ENCODE results near the gene UPP1. TPM values are rescaled to one million over a fixed set of nuclear protein-coding genes. Genes with fewer than 3 reads are reported as not detected.

UPP1 gene
- total and polyA plus RNA-seq, 5 donors from 2014 or later: 66.6 to 123 (median 106) TPM

- no peaks in the 10 kb centered on the region for H3K36me3 Mint-ChIP-seq
- ATAC-seq (ENCODE audit: low read depth in 2 of 2) (no peak), DNase-seq (no peak)
- H3K4me3 ChIP-seq (ENCODE audit: low read depth, low read length): no peak overlapping the region
- no peak overlapping the region for H3K27ac Mint-ChIP-seq
- H3K36me3 ChIP-seq (ENCODE audit: control insufficient read depth, insufficient read depth, low read length): no peaks in the 10 kb centered on the region
- H3K9me3 Mint-ChIP-seq: no peaks in the 10 kb centered on the region
- no peak overlapping the region for H3K4me3 Mint-ChIP-seq
- no peaks in the 10 kb centered on the region for H3K27me3 ChIP-seq (ENCODE audit: control insufficient read depth, insufficient read depth, low read length)
- H3K27ac ChIP-seq (ENCODE audit: insufficient read depth, low read length, poor library complexity, severe bottlenecking): no peak overlapping the region
- no peaks in the 10 kb centered on the region for H3K27me3 Mint-ChIP-seq
- H3K9me3 ChIP-seq (ENCODE audit: control insufficient read depth in 2 of 2, low read length in 2 of 2): no peaks in the 10 kb centered on the region
- peaks cover 5 to 32% (median 12%) of the 10 kb centered on the region in 4 donors for H3K4me1 Mint-ChIP-seq
- peaks cover 6% of the 10 kb centered on the region for H3K4me1 ChIP-seq (ENCODE audit: control insufficient read depth, insufficient read depth, low read length, poor library complexity, severe bottlenecking)
These were observed 41.0 kb upstream of the UPP1 start for GRCh38 chr7:48048113-48048512.

- Mint-ChIP-seq H3K4me3 (no peak overlapping the region), H3K4me1 (peaks cover 5 to 37% (median 12%) of the 10 kb centered on the region in 4 donors), H3K9me3 (no peaks in the 10 kb centered on the region), H3K27ac (peak overlapping the region in 1 of 3 donors; percentile 72), H3K27me3 (no peaks in the 10 kb centered on the region), H3K36me3 (no peaks in the 10 kb centered on the region)
- ATAC-seq (ENCODE audit: low read depth in 2 of 2): no peak
- Histone ChIP-seq H3K4me3 (ENCODE audit: low read depth, low read length) (no peak overlapping the region), H3K4me1 (ENCODE audit: control insufficient read depth, insufficient read depth, low read length, poor library complexity, severe bottlenecking) (peaks cover 6% of the 10 kb centered on the region), H3K27me3 (ENCODE audit: control insufficient read depth, insufficient read depth, low read length) (no peaks in the 10 kb centered on the region), H3K27ac (ENCODE audit: insufficient read depth, low read length, poor library complexity, severe bottlenecking) (no peak overlapping the region), H3K36me3 (ENCODE audit: control insufficient read depth, insufficient read depth, low read length) (no peaks in the 10 kb centered on the region), H3K9me3 (ENCODE audit: control insufficient read depth in 2 of 2, low read length in 2 of 2) (no peaks in the 10 kb centered on the region)
- peak in 1 of 3 donors; percentile 31 for DNase-seq
These were observed 39.2 kb upstream of the UPP1 start for GRCh38 chr7:48049850-48050249.

- H3K27me3 ChIP-seq (ENCODE audit: control insufficient read depth, insufficient read depth, low read length): no peaks in the 10 kb centered on the region
- H3K36me3 Mint-ChIP-seq: no peaks in the 10 kb centered on the region
- H3K9me3 Mint-ChIP-seq: peaks cover 0 to 8% (median 2%) of the 10 kb centered on the region in 7 donors
- H3K27ac ChIP-seq (ENCODE audit: insufficient read depth, low read length, poor library complexity, severe bottlenecking): peak overlapping the region; percentile 47
- DNase-seq: peak in 2 of 3 donors; percentile 27 to 61
- peaks cover 0 to 22% (median 12%) of the 10 kb centered on the region in 4 donors for H3K4me1 Mint-ChIP-seq
- H3K27me3 Mint-ChIP-seq: peaks cover 18% of the 10 kb centered on the region
- peak overlapping the region; percentile 3 to 68 (median 33) for H3K27ac Mint-ChIP-seq
- H3K9me3 ChIP-seq (ENCODE audit: control insufficient read depth in 2 of 2, low read length in 2 of 2): no peaks in the 10 kb centered on the region
- H3K4me1 ChIP-seq (ENCODE audit: control insufficient read depth, insufficient read depth, low read length, poor library complexity, severe bottlenecking): peaks cover 6% of the 10 kb centered on the region
- peak; percentile 84 to 87 for ATAC-seq (ENCODE audit: low read depth in 2 of 2)
- peak overlapping the region in 1 of 4 donors; percentile 13 for H3K4me3 Mint-ChIP-seq
- H3K36me3 ChIP-seq (ENCODE audit: control insufficient read depth, insufficient read depth, low read length): no peaks in the 10 kb centered on the region
- peak overlapping the region; percentile 21 for H3K4me3 ChIP-seq (ENCODE audit: low read depth, low read length)
These were observed 36.3 kb upstream of the UPP1 start for GRCh38 chr7:48052748-48053147.

- no peaks in the 10 kb centered on the region for H3K36me3 Mint-ChIP-seq
- no peak overlapping the region for H3K4me3 Mint-ChIP-seq
- Histone ChIP-seq H3K27me3 (ENCODE audit: control insufficient read depth, insufficient read depth, low read length) (no peaks in the 10 kb centered on the region), H3K4me1 (ENCODE audit: control insufficient read depth, insufficient read depth, low read length, poor library complexity, severe bottlenecking) (peaks cover 6% of the 10 kb centered on the region), H3K4me3 (ENCODE audit: low read depth, low read length) (no peak overlapping the region), H3K9me3 (ENCODE audit: control insufficient read depth in 2 of 2, low read length in 2 of 2) (no peaks in the 10 kb centered on the region), H3K27ac (ENCODE audit: insufficient read depth, low read length, poor library complexity, severe bottlenecking) (no peak overlapping the region), H3K36me3 (ENCODE audit: control insufficient read depth, insufficient read depth, low read length) (no peaks in the 10 kb centered on the region)
- no peak overlapping the region for H3K27ac Mint-ChIP-seq
- H3K4me1 Mint-ChIP-seq: peaks cover 0 to 22% (median 12%) of the 10 kb centered on the region in 4 donors
- ATAC-seq (ENCODE audit: low read depth in 2 of 2): no peak
- peaks cover 22% of the 10 kb centered on the region for H3K27me3 Mint-ChIP-seq
- peaks cover 0 to 15% (median 2%) of the 10 kb centered on the region in 7 donors for H3K9me3 Mint-ChIP-seq
- DNase-seq: no peak
These were observed 35.3 kb upstream of the UPP1 start for GRCh38 chr7:48053736-48054135.

- Histone ChIP-seq H3K27ac (ENCODE audit: insufficient read depth, low read length, poor library complexity, severe bottlenecking) (no peak overlapping the region), H3K4me1 (ENCODE audit: control insufficient read depth, insufficient read depth, low read length, poor library complexity, severe bottlenecking) (no peaks in the 10 kb centered on the region), H3K27me3 (ENCODE audit: control insufficient read depth, insufficient read depth, low read length) (no peaks in the 10 kb centered on the region), H3K4me3 (ENCODE audit: low read depth, low read length) (no peak overlapping the region), H3K36me3 (ENCODE audit: control insufficient read depth, insufficient read depth, low read length) (no peaks in the 10 kb centered on the region), H3K9me3 (ENCODE audit: control insufficient read depth in 2 of 2, low read length in 2 of 2) (no peaks in the 10 kb centered on the region)
- DNase-seq (no peak), ATAC-seq (ENCODE audit: low read depth in 2 of 2) (no peak)
- Mint-ChIP-seq H3K4me3 (no peak overlapping the region), H3K27me3 (peaks cover 34% of the 10 kb centered on the region), H3K9me3 (peaks cover 0 to 18% (median 7%) of the 10 kb centered on the region in 7 donors), H3K27ac (no peak overlapping the region), H3K4me1 (peaks cover 0 to 6% (median 2%) of the 10 kb centered on the region in 4 donors), H3K36me3 (peaks cover 6% of the 10 kb centered on the region)
These were observed 30.1 kb upstream of the UPP1 start for GRCh38 chr7:48058990-48059389.

- DNase-seq (no peak), ATAC-seq (ENCODE audit: low read depth in 2 of 2) (no peak)
- Histone ChIP-seq H3K27ac (ENCODE audit: insufficient read depth, low read length, poor library complexity, severe bottlenecking) (no peak overlapping the region), H3K9me3 (ENCODE audit: control insufficient read depth in 2 of 2, low read length in 2 of 2) (no peaks in the 10 kb centered on the region), H3K36me3 (ENCODE audit: control insufficient read depth, insufficient read depth, low read length) (no peaks in the 10 kb centered on the region), H3K4me3 (ENCODE audit: low read depth, low read length) (no peak overlapping the region), H3K27me3 (ENCODE audit: control insufficient read depth, insufficient read depth, low read length) (no peaks in the 10 kb centered on the region), H3K4me1 (ENCODE audit: control insufficient read depth, insufficient read depth, low read length, poor library complexity, severe bottlenecking) (no peaks in the 10 kb centered on the region)
- Mint-ChIP-seq H3K9me3 (peaks cover 0 to 18% (median 7%) of the 10 kb centered on the region in 7 donors), H3K4me3 (no peak overlapping the region), H3K27ac (no peak overlapping the region), H3K27me3 (peaks cover 35% of the 10 kb centered on the region), H3K4me1 (peaks cover 0 to 9% (median 2%) of the 10 kb centered on the region in 4 donors), H3K36me3 (peaks cover 6% of the 10 kb centered on the region)
These were observed 29.4 kb upstream of the UPP1 start for GRCh38 chr7:48059706-48060105.

- ATAC-seq (ENCODE audit: low read depth in 2 of 2): no peak
- H3K27ac ChIP-seq (ENCODE audit: insufficient read depth, low read length, poor library complexity, severe bottlenecking): no peak overlapping the region
- no peaks in the 10 kb centered on the region for H3K4me1 ChIP-seq (ENCODE audit: control insufficient read depth, insufficient read depth, low read length, poor library complexity, severe bottlenecking)
- no peak overlapping the region for H3K27ac Mint-ChIP-seq
- no peak for DNase-seq
- H3K27me3 ChIP-seq (ENCODE audit: control insufficient read depth, insufficient read depth, low read length): no peaks in the 10 kb centered on the region
- no peak overlapping the region for H3K4me3 ChIP-seq (ENCODE audit: low read depth, low read length)
- no peaks in the 10 kb centered on the region for H3K36me3 ChIP-seq (ENCODE audit: control insufficient read depth, insufficient read depth, low read length)
- H3K4me1 Mint-ChIP-seq: peaks cover 0 to 3% (median 0%) of the 10 kb centered on the region in 4 donors
- H3K27me3 Mint-ChIP-seq: peaks cover 10% of the 10 kb centered on the region
- peaks cover 0 to 7% (median 3%) of the 10 kb centered on the region in 7 donors for H3K9me3 Mint-ChIP-seq
- no peaks in the 10 kb centered on the region for H3K9me3 ChIP-seq (ENCODE audit: control insufficient read depth in 2 of 2, low read length in 2 of 2)
- H3K36me3 Mint-ChIP-seq: peaks cover 6% of the 10 kb centered on the region
- H3K4me3 Mint-ChIP-seq: no peak overlapping the region
These were observed 25.1 kb upstream of the UPP1 start for GRCh38 chr7:48063985-48064384.

GRCh38 chr7:48067475-48067874 lies 21.6 kb upstream of the UPP1 start:
- ATAC-seq (ENCODE audit: low read depth in 2 of 2) (no peak), DNase-seq (no peak)
- H3K27ac ChIP-seq (ENCODE audit: insufficient read depth, low read length, poor library complexity, severe bottlenecking): no peak overlapping the region
- Mint-ChIP-seq H3K4me3 (no peak overlapping the region), H3K27me3 (peaks cover 9% of the 10 kb centered on the region), H3K4me1 (peaks cover 0 to 3% (median 0%) of the 10 kb centered on the region in 4 donors), H3K9me3 (peaks cover 0 to 11% (median 4%) of the 10 kb centered on the region in 7 donors), H3K27ac (peak overlapping the region in 1 of 3 donors; percentile 50), H3K36me3 (peaks cover 6% of the 10 kb centered on the region)
- no peaks in the 10 kb centered on the region for H3K9me3 ChIP-seq (ENCODE audit: control insufficient read depth in 2 of 2, low read length in 2 of 2)
- H3K36me3 ChIP-seq (ENCODE audit: control insufficient read depth, insufficient read depth, low read length): no peaks in the 10 kb centered on the region
- H3K27me3 ChIP-seq (ENCODE audit: control insufficient read depth, insufficient read depth, low read length): no peaks in the 10 kb centered on the region
- no peaks in the 10 kb centered on the region for H3K4me1 ChIP-seq (ENCODE audit: control insufficient read depth, insufficient read depth, low read length, poor library complexity, severe bottlenecking)
- H3K4me3 ChIP-seq (ENCODE audit: low read depth, low read length): no peak overlapping the region
